Measurements from ENCODE around the gene CCDC172. TPM values are rescaled to one million over a fixed set of nuclear protein-coding genes. Genes with fewer than 3 reads are reported as not detected.

CCDC172 gene
- polyA plus RNA-seq, 3 donors from 2014 or later, result not detected

DNA sequence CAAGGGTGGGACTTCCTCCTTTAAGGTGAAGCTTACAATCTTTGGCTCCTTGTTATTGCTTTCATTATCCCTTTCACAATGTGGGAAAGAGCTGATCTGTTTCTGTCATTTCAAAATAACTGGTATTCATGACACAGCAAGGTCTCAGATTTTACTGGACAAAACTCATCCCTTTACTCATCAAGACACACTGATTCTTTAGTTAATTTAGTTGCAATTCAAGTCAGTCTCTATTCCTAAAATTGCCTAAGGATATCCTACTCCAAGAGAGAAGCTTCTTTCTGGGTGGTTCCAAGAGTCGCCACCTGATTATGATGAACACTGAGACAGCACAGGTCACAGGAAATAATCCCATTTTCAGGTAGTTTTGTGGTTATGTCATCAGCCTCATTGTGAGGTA lies 97.6 kb downstream of the CCDC172 start:
- Mint-ChIP-seq H3K36me3 (no peaks in the 10 kb centered on the region), H3K4me3 (no peak overlapping the region), H3K27me3 (ENCODE audit: low read depth in 3 of 3) (peaks cover 0 to 1% (median 0%) of the 10 kb centered on the region in 3 donors), H3K27ac (no peak overlapping the region), H3K4me1 (no peaks in the 10 kb centered on the region), H3K9me3 (peaks cover 0 to 8% (median 4%) of the 10 kb centered on the region in 6 donors)
- no peak for DNase-seq

GRCh38 chr10:116427671-116428070 lies 103.4 kb downstream of the CCDC172 start, which contains the start of gene PNLIPRP3:
Gene PNLIPRP3 (plus strand): TSS chr10:116427847. CDS start chr10:116428013, 166 bp downstream.
- H3K4me3 Mint-ChIP-seq, result no peak within 1 kb of the TSS

DNA sequence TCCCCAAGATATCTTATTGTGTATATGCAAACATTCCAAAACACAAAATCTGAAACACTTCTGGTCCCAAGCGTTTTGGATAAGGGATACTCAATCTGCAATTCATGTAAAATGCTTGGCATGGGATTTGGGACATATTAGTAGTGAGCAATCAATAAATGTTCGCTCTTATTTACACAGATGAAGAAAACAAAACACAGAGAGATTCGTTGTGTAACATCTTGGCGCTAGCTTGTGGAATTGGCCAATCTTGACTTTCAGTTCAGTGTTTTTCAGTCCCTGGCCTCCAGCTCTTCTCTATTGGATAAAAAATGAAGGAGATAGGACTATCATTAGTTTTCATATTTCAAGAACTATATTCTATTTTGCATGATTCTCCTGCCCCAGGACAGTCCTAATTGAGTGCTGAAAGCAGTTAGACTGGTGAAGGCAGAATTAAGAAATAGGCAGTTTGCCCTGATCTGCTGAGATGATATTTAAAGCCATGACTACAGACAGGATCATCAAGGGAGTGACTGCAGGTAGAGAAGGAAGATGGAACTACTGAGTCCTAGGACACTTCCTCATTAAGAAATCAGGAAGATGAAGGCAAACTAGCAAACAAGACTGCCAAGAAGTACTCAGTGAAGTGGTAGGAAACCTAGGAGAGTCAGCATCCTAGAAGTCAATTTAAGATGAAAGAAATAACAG lies 105.2 kb downstream of the CCDC172 start:
- H3K27me3 Mint-ChIP-seq (ENCODE audit: low read depth in 3 of 3), result peaks cover 0 to 4% (median 1%) of the 10 kb centered on the region in 3 donors
- H3K4me1 Mint-ChIP-seq, result no peaks in the 10 kb centered on the region
- H3K9me3 Mint-ChIP-seq, result peaks cover 0 to 5% (median 2%) of the 10 kb centered on the region in 6 donors
- H3K36me3 Mint-ChIP-seq, result no peaks in the 10 kb centered on the region
- no peak for DNase-seq
- no peak overlapping the region for H3K4me3 Mint-ChIP-seq
- H3K27ac Mint-ChIP-seq, result no peak overlapping the region

More at GRCh38 chr10:116427671-116428070, 103.4 kb downstream of the CCDC172 start, which contains the start of gene PNLIPRP3:
- Mint-ChIP-seq H3K4me1 (no peaks in the 10 kb centered on the region), H3K27ac (no peak within 1 kb of the TSS), H3K9me3 (peaks cover 0 to 3% (median 0%) of the 10 kb centered on the region in 6 donors), H3K36me3 (no peaks in the 10 kb centered on the region), H3K27me3 (ENCODE audit: low read depth in 3 of 3) (peaks cover 0 to 1% (median 0%) of the 10 kb centered on the region in 3 donors)
- DNase-seq, result no peak

Other genes starting within 250 kb of the CCDC172 start
- not detected for gene GFRA1, start 51.2 kb upstream of the CCDC172 start, polyA plus RNA-seq
- not detected for gene PNLIPRP3, start 103.4 kb downstream of the CCDC172 start, polyA plus RNA-seq
- not detected for gene PNLIP, start 221.5 kb downstream of the CCDC172 start, polyA plus RNA-seq